Astrocyte (in vitro differentiated cells and primary cell): ENCODE data around the gene NRSN1.

ENCODE experiments used
- EZH2 ChIP-seq: IDR thresholded peaks from 2 replicates; pipeline ENCODE4 v1.6.1; 2012; ENCODE audit warnings: mild to moderate bottlenecking, low read length, inconsistent platforms; ENCODE audit not compliant: insufficient read depth
- TF ChIP-seq, protein P1 (sequence below): IDR thresholded peaks from 2 replicates; pipeline ENCODE4 v1.5.1; 2011; ENCODE audit warnings: low read depth, mild to moderate bottlenecking, inconsistent platforms, low read length, moderate library complexity; ENCODE audit not compliant: insufficient read depth

GRCh38 chr6:24079076-24079475 lies 46.9 kb upstream of the NRSN1 start:
- TF ChIP-seq, protein P1, sequence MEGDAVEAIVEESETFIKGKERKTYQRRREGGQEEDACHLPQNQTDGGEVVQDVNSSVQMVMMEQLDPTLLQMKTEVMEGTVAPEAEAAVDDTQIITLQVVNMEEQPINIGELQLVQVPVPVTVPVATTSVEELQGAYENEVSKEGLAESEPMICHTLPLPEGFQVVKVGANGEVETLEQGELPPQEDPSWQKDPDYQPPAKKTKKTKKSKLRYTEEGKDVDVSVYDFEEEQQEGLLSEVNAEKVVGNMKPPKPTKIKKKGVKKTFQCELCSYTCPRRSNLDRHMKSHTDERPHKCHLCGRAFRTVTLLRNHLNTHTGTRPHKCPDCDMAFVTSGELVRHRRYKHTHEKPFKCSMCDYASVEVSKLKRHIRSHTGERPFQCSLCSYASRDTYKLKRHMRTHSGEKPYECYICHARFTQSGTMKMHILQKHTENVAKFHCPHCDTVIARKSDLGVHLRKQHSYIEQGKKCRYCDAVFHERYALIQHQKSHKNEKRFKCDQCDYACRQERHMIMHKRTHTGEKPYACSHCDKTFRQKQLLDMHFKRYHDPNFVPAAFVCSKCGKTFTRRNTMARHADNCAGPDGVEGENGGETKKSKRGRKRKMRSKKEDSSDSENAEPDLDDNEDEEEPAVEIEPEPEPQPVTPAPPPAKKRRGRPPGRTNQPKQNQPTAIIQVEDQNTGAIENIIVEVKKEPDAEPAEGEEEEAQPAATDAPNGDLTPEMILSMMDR: no peak
- TF ChIP-seq EZH2: no peak
